PC-3 (cell line): ENCODE results near the gene COL13A1. TPM values are rescaled to one million over a fixed set of nuclear protein-coding genes. Genes with fewer than 3 reads are reported as not detected.
A peak's percentile ranks its signal among the peaks of the same experiment; 100 is the strongest.

Experiments used
- ATAC-seq: fragments of 200-7000 bp; cut with Tn5 transposase; 2 replicates; pipeline ENCODE4 v1.9.1; 2020; ENCODE audit warnings: mild to moderate bottlenecking, moderate library complexity
- BruUV-seq: library from RNA; stranded (reverse); fragments of 400-500 nt; replicated peaks from 2 replicates; lab custom pipeline; 2021; lab: Mats Ljungman, UMichigan
- CTCF ChIA-PET: fragments of 300-600 bp; sonication (Branson Sonifier 250); formaldehyde crosslinking; loops from one replicate; lab custom pipeline; 2022; ENCODE audit warnings: antibody characterized with exemption; lab: Charles Lee
- POLR2A ChIA-PET: fragments of 300-600 bp; sonication (Branson Sonifier 250); formaldehyde crosslinking; loops from one replicate; lab custom pipeline; 2022; ENCODE audit warnings: antibody characterized with exemption; ENCODE audit not compliant: unreplicated experiment; lab: Charles Lee
- DNase-seq: peaks from one replicate; pipeline ENCODE4 v3.0.0-alpha.2; 2015
- H2AFZ ChIP-seq: fragments of 300-600 bp; sonication (generic); 2 replicates; pipeline ENCODE4 v1.6.0; 2016; ENCODE audit warnings: antibody characterized with exemption, low read length
- H3F3A ChIP-seq: fragments of 300-600 bp; sonication (generic); one replicate; pipeline ENCODE4 v1.6.0; 2017; ENCODE audit warnings: antibody characterized with exemption, low read length, control low read depth, mild to moderate bottlenecking; ENCODE audit not compliant: unreplicated experiment
- H3K27ac ChIP-seq: fragments of 300-600 bp; sonication (generic); 2 replicates; pipeline ENCODE4 v1.5.1; 2016; ENCODE audit warnings: mild to moderate bottlenecking, low read length
- H3K27me3 ChIP-seq: fragments of 300-600 bp; sonication (generic); 2 replicates; pipeline ENCODE4 v1.6.1; 2016; ENCODE audit warnings: low read length, mixed read lengths
- H3K36me3 ChIP-seq: fragments of 300-600 bp; sonication (generic); 2 replicates; pipeline ENCODE4 v1.6.1; 2016; ENCODE audit warnings: low read depth, mixed run types, low read length, mixed read lengths
- H3K4me1 ChIP-seq: fragments of 300-600 bp; sonication (generic); 2 replicates; pipeline ENCODE4 v1.5.1; 2016; ENCODE audit warnings: low read length; ENCODE audit not compliant: insufficient read depth
- H3K4me2 ChIP-seq: fragments of 300-600 bp; sonication (generic); 2 replicates; pipeline ENCODE4 v1.6.0; 2016; ENCODE audit warnings: low read length
- H3K4me3 ChIP-seq: fragments of 300-600 bp; sonication (generic); 2 replicates; pipeline ENCODE4 v1.5.1; 2016; ENCODE audit warnings: mild to moderate bottlenecking, low read length, mixed read lengths
- H3K79me2 ChIP-seq: fragments of 300-600 bp; sonication (generic); 2 replicates; pipeline ENCODE4 v1.6.1; 2017; ENCODE audit warnings: low read length, mixed read lengths
- H3K9ac ChIP-seq: fragments of 300-600 bp; sonication (generic); 2 replicates; pipeline ENCODE4 v1.6.0; 2016; ENCODE audit warnings: mild to moderate bottlenecking, low read length
- H3K9me2 ChIP-seq: fragments of 300-600 bp; sonication (generic); replicated peaks from 2 replicates; pipeline ENCODE4 v1.6.1; 2016; ENCODE audit warnings: mixed run types, low read length, mixed read lengths
- H3K9me3 ChIP-seq: fragments of 300-600 bp; sonication (generic); 2 replicates; pipeline ENCODE4 v1.6.1; 2016; ENCODE audit warnings: low read length, mixed read lengths
- H4K20me1 ChIP-seq: fragments of 300-600 bp; sonication (generic); 2 replicates; pipeline ENCODE4 v1.6.1; 2016; ENCODE audit warnings: low read length, mixed read lengths
- CTCF ChIP-seq: fragments of 300-600 bp; sonication (generic); conservative IDR thresholded peaks from 2 replicates; pipeline ENCODE4 v1.5.1; 2017; ENCODE audit warnings: antibody characterized with exemption, low read depth, mild to moderate bottlenecking, low read length
- EZH2 ChIP-seq: fragments of 300-600 bp; sonication (generic); IDR thresholded peaks from one replicate; pipeline ENCODE4 v1.6.1; 2017; ENCODE audit warnings: antibody characterized with exemption, mild to moderate bottlenecking, low read length; ENCODE audit not compliant: unreplicated experiment
- EZH2phosphoT487 ChIP-seq: fragments of 300-600 bp; sonication (generic); IDR thresholded peaks from 2 replicates; pipeline ENCODE4 v1.6.1; 2018; ENCODE audit warnings: mild to moderate bottlenecking, antibody characterized with exemption, low read length, borderline replicate concordance
- intact Hi-C: fragments of 100-400 bp; cut with micrococcal nuclease; formaldehyde crosslinking; loops from 2 replicates; pipeline ENCODE4 v1.9.0; 2023
- total RNA-seq: library from RNA; depleted of rRNA; stranded (reverse); fragments of >200 nt; gene quantifications from 2 replicates; pipeline ENCODE4 v1.2.3, GENCODE V29; 2014

The COL13A1 gene
- total RNA-seq, 1 experiment from 2014 or later, result 201 TPM

GRCh38 chr10:69861251-69862240 is 59.8 kb downstream of the COL13A1 start:
- BruUV-seq, result no TSS peak
- H3K9me3 ChIP-seq, result no peaks in the 10 kb centered on the region
- ChIA-PET POLR2A (interaction anchor here (0.5 to 0.7 kb wide), 2 partner anchors 13 to 78 kb away, joined by 4 to 5 read pairs; no protein-coding TSS in a partner anchor), CTCF (interaction anchor here (1.3 kb wide), 1 partner anchor 22 kb away, joined by 4 read pairs; no protein-coding TSS in a partner anchor)
- no peaks in the 10 kb centered on the region for H4K20me1 ChIP-seq
- peaks cover 63% of the 10 kb centered on the region for H3K4me1 ChIP-seq
- peaks cover 57% of the 10 kb centered on the region for H3K79me2 ChIP-seq
- TF ChIP-seq CTCF (peak; percentile 92), EZH2phosphoT487 (no peak)
- H3F3A ChIP-seq, result peaks cover 15% of the 10 kb centered on the region
- ATAC-seq (peak; percentile 38), DNase-seq (peak; percentile 99)
- no peaks in the 10 kb centered on the region for H3K9me2 ChIP-seq
- H3K36me3 ChIP-seq, result no peaks in the 10 kb centered on the region; the same call in 1 of the 2 replicates
- peak overlapping the region; percentile 23 for H3K9ac ChIP-seq
- H3K27ac ChIP-seq, result peak overlapping the region; percentile 95
- no peak overlapping the region for H2AFZ ChIP-seq
- no peak overlapping the region for H3K4me3 ChIP-seq
- intact Hi-C loops, result loop anchor here (1.0 kb wide), 1 partner anchor 53 kb away; no protein-coding TSS in a partner anchor
- peak overlapping the region; percentile 29 for H3K4me2 ChIP-seq
- H3K27me3 ChIP-seq, result no peaks in the 10 kb centered on the region

GRCh38 chr10:69862882-69863530 is 61.3 kb downstream of the COL13A1 start:
- H2AFZ ChIP-seq, result no peak overlapping the region
- ChIA-PET CTCF (interaction anchor here (1.1 kb wide), 1 partner anchor 76 kb away, joined by 9 read pairs; no protein-coding TSS in a partner anchor), POLR2A (no interaction called here)
- H3K79me2 ChIP-seq, result peaks cover 66% of the 10 kb centered on the region
- H3K27ac ChIP-seq, result peak overlapping the region; percentile 95
- H3K36me3 ChIP-seq, result no peaks in the 10 kb centered on the region
- no peaks in the 10 kb centered on the region for H3K9me2 ChIP-seq
- DNase-seq (peak; percentile 41), ATAC-seq (no peak)
- peaks cover 18% of the 10 kb centered on the region for H3F3A ChIP-seq
- no peaks in the 10 kb centered on the region for H4K20me1 ChIP-seq
- peak overlapping the region; percentile 72 for H3K4me2 ChIP-seq
- H3K9ac ChIP-seq, result peak overlapping the region; percentile 68
- H3K27me3 ChIP-seq, result no peaks in the 10 kb centered on the region
- H3K4me1 ChIP-seq, result peaks cover 77% of the 10 kb centered on the region
- H3K9me3 ChIP-seq, result no peaks in the 10 kb centered on the region
- H3K4me3 ChIP-seq, result no peak overlapping the region
- intact Hi-C loops, result no loop called here
- no peak for TF ChIP-seq EZH2
- TF ChIP-seq EZH2phosphoT487, result no peak
- TF ChIP-seq CTCF, result no peak
- no TSS peak for BruUV-seq
